GM18502 (cell line): ENCODE measurements around the gene UNC5B.

ENCODE experiments used
- ATAC-seq: cut with Tn5 transposase; IDR thresholded peaks from one replicate; pipeline ENCODE4 v1.9.1; 2021; ENCODE audit warnings: mild to moderate bottlenecking; ENCODE audit not compliant: unreplicated experiment, poor library complexity

Gene UNC5B

GRCh38 chr10:71333129-71333887 is 120.9 kb downstream of the UNC5B start:
- ATAC-seq, result no peak

- no peak for ATAC-seq
These were observed 121.9 kb downstream of the UNC5B start for GRCh38 chr10:71334221-71334791.

DNA sequence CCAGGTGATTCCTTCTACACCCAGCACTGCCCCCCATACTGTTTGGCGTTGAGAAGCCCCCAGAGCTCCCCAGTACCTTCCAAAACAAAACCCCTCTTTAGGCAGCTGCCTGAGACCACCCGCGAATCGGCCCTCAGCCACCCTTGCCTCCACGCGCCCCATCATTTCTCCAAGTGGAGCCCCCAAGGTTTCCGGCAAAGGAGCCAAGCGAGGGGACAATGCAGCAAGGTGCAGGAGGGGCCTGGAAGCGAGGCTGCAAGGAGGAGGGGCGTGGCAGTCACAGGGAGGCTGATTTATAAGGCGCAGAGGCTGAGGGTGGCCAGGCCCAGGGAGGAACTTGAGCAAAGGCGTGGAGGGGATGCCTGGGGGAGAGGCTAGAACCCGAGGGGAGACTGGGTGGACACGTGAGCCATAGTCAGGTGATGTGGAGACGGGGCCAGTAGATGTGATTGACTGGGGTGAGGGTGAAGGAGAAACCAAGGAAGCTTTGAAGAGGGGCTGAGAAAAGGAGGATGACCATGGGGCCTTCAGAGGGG is 122.9 kb downstream of the UNC5B start:
- ATAC-seq, result no peak

DNA sequence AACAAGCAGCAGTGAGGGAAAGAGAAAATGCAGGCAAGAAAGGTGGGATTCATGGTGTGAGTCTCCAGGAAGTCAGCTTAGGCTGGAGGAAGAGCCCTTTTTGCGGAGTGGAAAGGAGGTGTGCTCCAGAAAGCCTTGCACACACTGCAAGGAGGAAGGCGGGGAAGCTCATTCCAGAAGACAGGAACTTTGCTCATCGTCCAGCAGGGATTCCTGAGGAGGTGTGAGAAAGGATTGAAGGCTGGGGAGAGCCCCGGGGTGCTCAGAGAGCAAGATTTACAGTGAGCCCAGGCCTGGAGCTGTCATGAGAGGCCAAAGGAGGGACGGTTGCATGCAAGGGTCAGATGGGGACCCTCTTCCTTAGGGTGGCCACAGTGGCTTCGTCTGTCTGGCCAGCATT is 124.3 kb downstream of the UNC5B start:
- ATAC-seq, result no peak

- ATAC-seq, result no peak
These were observed 124.9 kb downstream of the UNC5B start for GRCh38 chr10:71337219-71337701.

GRCh38 chr10:71338728-71339495 is 126.5 kb downstream of the UNC5B start:
- ATAC-seq, result no peak

DNA sequence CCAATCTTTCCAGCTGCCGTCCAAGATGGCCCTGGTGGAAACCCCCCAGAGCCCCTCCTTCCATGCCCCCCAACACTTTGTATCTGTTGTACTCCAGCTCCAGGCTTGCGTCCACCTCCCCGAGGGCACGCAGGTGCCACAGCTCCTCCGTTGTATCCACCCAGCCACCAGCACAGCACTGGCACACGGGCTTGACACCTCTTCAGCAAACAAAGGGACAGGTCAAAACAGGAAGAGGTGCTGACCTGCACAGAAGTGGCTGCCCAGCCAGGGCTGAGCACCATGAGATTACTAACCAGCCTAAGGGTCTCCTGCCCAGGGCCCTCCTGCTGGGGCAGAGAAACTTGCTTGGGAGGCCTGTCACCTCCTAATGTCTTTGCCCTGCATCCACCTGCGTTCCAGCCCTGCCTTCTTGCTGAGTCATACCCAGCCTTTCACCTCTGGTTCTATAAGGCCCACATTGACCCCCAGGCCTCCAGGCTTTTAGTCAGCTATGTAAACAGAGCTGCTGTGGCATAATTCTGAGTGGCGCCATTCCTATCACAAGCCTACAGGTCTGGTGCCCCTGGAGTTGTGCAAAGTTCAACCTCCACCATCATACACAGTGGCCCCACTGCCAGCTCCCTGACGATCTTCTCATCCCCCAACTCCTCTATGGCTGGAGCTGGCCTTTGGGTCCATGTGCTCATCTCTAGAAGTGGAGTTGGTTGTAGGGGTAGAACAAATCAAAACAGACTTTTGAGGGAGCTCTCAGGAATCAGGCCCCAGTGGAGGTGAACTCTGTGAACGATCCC is 127.6 kb downstream of the UNC5B start:
- ATAC-seq, result no peak

GRCh38 chr10:71342573-71343391 is 130.4 kb downstream of the UNC5B start:
- no peak for ATAC-seq

DNA sequence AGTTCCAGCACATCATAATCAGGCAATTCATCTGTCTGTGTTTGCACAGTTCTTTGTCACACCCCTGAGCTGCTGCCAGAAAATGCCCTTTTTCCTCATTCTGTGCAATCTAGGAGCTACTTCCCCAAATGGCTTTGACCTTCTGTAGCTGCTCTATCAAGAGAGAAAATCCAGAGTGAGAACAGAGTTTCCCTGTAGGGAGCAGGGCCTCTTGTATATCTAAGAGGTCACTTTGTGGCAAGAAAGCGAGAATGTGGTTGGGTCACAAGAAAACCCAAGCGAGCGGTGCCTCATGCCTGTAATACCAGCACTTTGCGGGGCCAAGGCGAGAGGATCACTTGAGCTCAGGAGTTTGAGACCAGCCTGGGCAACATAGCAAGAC is 131.0 kb downstream of the UNC5B start:
- no peak for ATAC-seq

GRCh38 chr10:71344154-71344925 is 132.0 kb downstream of the UNC5B start:
- ATAC-seq, result no peak

GRCh38 chr10:71344993-71345480 is 132.7 kb downstream of the UNC5B start:
- ATAC-seq, result no peak

- ATAC-seq, result no peak
These were observed 133.3 kb downstream of the UNC5B start for GRCh38 chr10:71345694-71346093.

DNA sequence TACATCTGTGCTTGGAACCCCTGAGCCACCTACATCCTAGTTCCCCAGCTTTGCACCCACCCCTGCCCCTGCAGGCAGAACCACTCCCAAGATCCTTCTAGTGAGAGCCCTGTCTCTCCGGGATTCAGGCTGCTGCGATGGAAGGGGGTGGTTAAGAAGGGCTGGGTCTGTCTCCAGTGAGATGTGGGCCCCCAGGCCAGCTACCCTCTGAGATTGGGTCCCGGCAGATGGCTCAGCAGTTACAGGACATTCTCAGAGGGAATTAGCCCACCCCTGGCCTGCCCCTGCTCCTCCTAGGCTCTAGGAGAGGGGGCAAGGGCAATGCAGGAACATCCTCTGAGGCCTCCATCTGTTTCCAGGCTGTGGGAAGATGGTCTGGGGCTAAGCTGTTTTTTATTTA is 134.4 kb downstream of the UNC5B start:
- ATAC-seq, result no peak

DNA sequence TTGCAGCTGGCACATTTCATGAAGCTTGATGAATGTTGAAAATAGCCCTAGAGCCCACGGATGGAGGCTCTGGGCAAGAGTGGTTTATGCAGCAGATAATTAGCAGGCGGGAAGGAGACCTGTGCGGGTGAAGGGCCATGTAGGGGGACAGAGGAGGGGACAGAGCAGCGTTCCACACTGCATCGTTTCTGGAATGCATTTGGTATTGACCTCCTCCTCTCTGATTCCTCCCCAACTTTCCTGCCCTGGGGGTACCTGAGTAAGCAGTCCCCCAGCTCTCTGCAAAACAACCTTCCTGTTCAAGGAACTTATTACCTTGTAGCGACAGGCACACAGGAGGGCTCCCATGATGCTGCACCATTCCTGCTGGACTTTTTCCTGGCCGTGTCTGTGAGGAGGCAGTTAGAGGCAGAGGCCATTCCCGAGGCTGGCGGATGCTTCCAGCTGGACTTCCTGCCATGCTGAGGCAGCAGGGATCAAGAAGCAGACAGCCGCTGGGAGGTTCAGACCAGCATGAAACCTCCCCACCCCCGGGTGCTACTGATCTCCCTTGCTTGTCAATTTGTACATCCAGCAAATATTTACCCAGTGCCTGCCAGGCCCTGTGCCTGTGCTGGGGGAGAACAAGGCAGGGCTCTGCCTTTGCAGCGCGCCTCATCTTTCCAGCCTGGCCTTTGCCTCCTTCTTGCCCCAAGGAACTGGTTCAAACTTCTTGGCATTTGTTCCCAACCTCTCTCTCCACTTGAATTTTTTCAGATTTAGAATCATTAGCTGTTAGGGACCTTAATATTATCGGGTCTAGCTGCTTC is 135.4 kb downstream of the UNC5B start:
- no peak for ATAC-seq

DNA sequence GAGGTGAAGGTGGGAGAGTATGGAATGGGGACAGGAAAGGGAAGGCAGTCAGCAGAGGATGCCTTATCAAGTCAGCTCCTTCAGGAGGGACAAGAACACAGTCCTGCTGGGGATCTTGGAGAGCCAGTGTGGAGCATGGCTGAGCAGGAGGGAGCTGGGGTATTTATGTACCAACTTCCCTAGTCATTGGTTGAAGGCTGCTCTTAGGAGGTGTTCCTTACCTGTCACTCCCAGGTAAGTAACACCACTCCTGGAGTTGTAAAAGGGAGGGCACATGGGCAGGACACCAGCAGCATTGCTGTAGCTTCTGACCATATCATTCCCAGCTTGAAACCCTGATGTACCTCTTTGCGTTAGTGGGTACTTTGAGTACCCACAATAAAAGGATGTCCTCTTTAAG is 136.5 kb downstream of the UNC5B start:
- ATAC-seq, result no peak

DNA sequence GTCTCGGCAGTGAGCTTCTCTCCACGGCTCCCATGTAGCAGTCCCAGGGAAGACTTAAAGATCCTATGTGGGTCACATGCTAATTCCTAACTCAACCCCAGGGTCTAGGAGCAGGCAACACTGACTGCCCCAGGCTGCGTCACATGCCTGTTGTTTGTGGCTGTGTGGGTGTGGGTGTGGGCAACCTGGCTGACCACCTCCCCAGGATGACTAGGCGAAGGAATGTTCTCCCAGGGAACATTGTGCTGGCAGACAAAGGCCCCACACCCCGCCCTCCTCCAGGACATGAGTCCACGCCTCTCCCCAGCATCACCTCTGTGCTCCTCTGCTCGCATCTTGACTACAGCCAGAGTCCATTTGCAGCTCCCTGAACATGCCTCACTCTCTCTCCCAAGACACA is 137.0 kb downstream of the UNC5B start:
- no peak for ATAC-seq

DNA sequence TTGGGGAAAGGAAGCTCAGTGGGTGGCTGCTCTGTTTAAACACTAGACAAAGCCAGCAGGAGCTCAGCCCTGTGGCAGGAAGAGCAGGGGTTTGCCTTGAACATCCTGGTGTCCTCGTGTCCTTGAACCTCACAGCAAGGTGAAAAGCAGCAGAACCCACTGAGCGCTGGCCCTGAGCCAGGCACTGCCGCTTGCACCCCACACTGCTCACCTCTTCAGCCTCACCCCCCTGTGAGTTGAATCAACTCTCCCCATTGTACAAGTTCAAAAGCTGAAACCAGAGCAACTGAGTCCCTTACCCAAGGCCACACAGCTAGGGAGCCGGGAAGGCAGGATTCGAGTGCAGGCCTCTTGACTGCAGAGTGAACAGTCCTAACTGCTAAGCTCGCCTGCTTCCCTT is 138.7 kb downstream of the UNC5B start:
- ATAC-seq, result no peak
